Hepatocyte (in vitro differentiated cells): ENCODE results near the gene RAPGEFL1. TPM values are rescaled to one million over a fixed set of nuclear protein-coding genes. Genes with fewer than 3 reads are reported as not detected.

Experiments
- DNase-seq: peaks from one replicate; pipeline ENCODE4 v3.0.0-alpha.2; 2016; ENCODE audit warnings: low spot score
- H2AFZ ChIP-seq: fragments of 200-600 bp; sonication (generic); 2 replicates; pipeline ENCODE4 v1.6.0; 2016; ENCODE audit warnings: antibody characterized with exemption, mild to moderate bottlenecking
- H3K27ac ChIP-seq: fragments of 200-600 bp; sonication (generic); 2 replicates; pipeline ENCODE4 v1.5.1; 2016; ENCODE audit warnings: mild to moderate bottlenecking
- H3K27me3 ChIP-seq: fragments of 200-600 bp; sonication (generic); 2 replicates; pipeline ENCODE4 v1.6.1; 2016
- H3K36me3 ChIP-seq: fragments of 200-600 bp; sonication (generic); replicated peaks from 2 replicates; pipeline ENCODE4 v1.5.1; 2016; ENCODE audit warnings: low read depth; ENCODE audit not compliant: insufficient read depth
- H3K4me1 ChIP-seq: fragments of 200-600 bp; sonication (generic); 2 replicates; pipeline ENCODE4 v1.5.1; 2016; ENCODE audit warnings: mild to moderate bottlenecking, moderate library complexity; ENCODE audit not compliant: insufficient read depth
- H3K4me2 ChIP-seq: fragments of 200-600 bp; sonication (generic); 2 replicates; pipeline ENCODE4 v1.6.0; 2016
- H3K4me3 ChIP-seq: fragments of 200-600 bp; sonication (generic); 2 replicates; pipeline ENCODE4 v1.5.1; 2016; ENCODE audit warnings: mild to moderate bottlenecking
- H3K79me2 ChIP-seq: fragments of 200-600 bp; sonication (generic); 2 replicates; pipeline ENCODE4 v1.6.0; 2017; ENCODE audit warnings: mild to moderate bottlenecking
- H3K9me2 ChIP-seq: fragments of 200-600 bp; sonication (generic); replicated peaks from 2 replicates; pipeline ENCODE4 v1.6.0; 2017; ENCODE audit warnings: mild to moderate bottlenecking; ENCODE audit not compliant: insufficient read depth
- H3K9me3 ChIP-seq: fragments of 200-600 bp; sonication (generic); 2 replicates; pipeline ENCODE4 v1.5.1; 2016; ENCODE audit warnings: low read depth, mild to moderate bottlenecking
- H4K20me1 ChIP-seq: fragments of 200-600 bp; sonication (generic); 2 replicates; pipeline ENCODE4 v1.6.0; 2016; ENCODE audit warnings: mild to moderate bottlenecking; ENCODE audit not compliant: insufficient read depth, poor library complexity, severe bottlenecking
- EZH2 ChIP-seq: fragments of 200-600 bp; sonication (generic); IDR thresholded peaks from 2 replicates; pipeline ENCODE4 v1.6.1; 2016; ENCODE audit warnings: antibody characterized with exemption, mild to moderate bottlenecking, borderline replicate concordance
- EZH2phosphoT487 ChIP-seq: fragments of 200-600 bp; sonication (generic); IDR thresholded peaks from one replicate; pipeline ENCODE4 v1.6.1; 2018; ENCODE audit warnings: antibody characterized with exemption, mild to moderate bottlenecking, low read depth, moderate library complexity; ENCODE audit not compliant: unreplicated experiment, severe bottlenecking
- WGBS: methylation state at CpG from one replicate; pipeline ENCODE4 v1.1.6; 2016; ENCODE audit warnings: low lambda C conversion rate; ENCODE audit errors: missing lambda C conversion rate; 5-methylcytosine and 5-hydroxymethylcytosine counted together
- polyA plus RNA-seq: library from polyadenylated mRNA; unstranded; fragments of >200 nt; fragmentation: Nextera tagmentation; extraction: Ambion mirVana; gene quantifications from 2 replicates; pipeline ENCODE4 v1.2.1, GENCODE V29; 2016
- total RNA-seq: library from RNA; depleted of rRNA; stranded (reverse); fragments of >200 nt; gene quantifications from 2 replicates; pipeline ENCODE4 v1.2.3, GENCODE V29; 2014
- TF ChIP-seq, protein P1 (sequence below): fragments of 200-600 bp; sonication (generic); IDR thresholded peaks from 2 replicates; pipeline ENCODE4 v1.5.1; 2016; ENCODE audit warnings: antibody characterized with exemption, mild to moderate bottlenecking; ENCODE audit not compliant: poor library complexity

Gene RAPGEFL1
- total and polyA plus RNA-seq, 2 experiments from 2014 or later, result 4.2 to 4.9 TPM

DNA sequence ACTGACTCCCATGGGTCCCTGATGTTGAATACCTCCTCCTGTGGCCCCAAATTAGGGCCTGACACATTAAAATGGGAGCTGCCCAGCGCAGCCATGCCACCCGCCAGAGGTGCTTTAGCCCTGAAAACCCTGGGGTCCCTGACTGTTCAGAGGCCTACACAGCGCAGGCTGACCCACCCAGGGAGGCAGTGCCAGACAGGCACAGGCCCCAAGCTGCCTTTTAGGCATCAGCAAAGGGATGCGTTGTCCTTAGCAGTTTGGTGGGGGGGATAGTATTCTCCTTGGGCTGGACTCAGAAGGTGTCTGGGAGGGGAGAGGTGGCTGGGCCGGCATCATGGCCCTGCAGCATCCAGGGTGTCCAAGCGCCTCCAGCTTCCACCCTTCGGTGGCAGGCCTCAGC is 1.4 kb downstream of the RAPGEFL1 start:
- Histone ChIP-seq H3K36me3 (no peaks in the 10 kb centered on the region), H3K27ac (no peak overlapping the region), H2AFZ (no peak overlapping the region), H3K4me2 (peak overlapping the region; percentile 97), H4K20me1 (no peaks in the 10 kb centered on the region), H3K9me3 (no peaks in the 10 kb centered on the region), H3K27me3 (no peaks in the 10 kb centered on the region), H3K4me3 (no peak overlapping the region), H3K79me2 (no peaks in the 10 kb centered on the region), H3K4me1 (peaks cover 16% of the 10 kb centered on the region), H3K9me2 (no peaks in the 10 kb centered on the region)
- no peak for DNase-seq
- WGBS, result 97% methylated on average over 7 of the region's 7 CpGs
- no peak for TF ChIP-seq EZH2
- TF ChIP-seq, protein P1, sequence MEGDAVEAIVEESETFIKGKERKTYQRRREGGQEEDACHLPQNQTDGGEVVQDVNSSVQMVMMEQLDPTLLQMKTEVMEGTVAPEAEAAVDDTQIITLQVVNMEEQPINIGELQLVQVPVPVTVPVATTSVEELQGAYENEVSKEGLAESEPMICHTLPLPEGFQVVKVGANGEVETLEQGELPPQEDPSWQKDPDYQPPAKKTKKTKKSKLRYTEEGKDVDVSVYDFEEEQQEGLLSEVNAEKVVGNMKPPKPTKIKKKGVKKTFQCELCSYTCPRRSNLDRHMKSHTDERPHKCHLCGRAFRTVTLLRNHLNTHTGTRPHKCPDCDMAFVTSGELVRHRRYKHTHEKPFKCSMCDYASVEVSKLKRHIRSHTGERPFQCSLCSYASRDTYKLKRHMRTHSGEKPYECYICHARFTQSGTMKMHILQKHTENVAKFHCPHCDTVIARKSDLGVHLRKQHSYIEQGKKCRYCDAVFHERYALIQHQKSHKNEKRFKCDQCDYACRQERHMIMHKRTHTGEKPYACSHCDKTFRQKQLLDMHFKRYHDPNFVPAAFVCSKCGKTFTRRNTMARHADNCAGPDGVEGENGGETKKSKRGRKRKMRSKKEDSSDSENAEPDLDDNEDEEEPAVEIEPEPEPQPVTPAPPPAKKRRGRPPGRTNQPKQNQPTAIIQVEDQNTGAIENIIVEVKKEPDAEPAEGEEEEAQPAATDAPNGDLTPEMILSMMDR, result no peak
- TF ChIP-seq EZH2phosphoT487, result no peak

DNA sequence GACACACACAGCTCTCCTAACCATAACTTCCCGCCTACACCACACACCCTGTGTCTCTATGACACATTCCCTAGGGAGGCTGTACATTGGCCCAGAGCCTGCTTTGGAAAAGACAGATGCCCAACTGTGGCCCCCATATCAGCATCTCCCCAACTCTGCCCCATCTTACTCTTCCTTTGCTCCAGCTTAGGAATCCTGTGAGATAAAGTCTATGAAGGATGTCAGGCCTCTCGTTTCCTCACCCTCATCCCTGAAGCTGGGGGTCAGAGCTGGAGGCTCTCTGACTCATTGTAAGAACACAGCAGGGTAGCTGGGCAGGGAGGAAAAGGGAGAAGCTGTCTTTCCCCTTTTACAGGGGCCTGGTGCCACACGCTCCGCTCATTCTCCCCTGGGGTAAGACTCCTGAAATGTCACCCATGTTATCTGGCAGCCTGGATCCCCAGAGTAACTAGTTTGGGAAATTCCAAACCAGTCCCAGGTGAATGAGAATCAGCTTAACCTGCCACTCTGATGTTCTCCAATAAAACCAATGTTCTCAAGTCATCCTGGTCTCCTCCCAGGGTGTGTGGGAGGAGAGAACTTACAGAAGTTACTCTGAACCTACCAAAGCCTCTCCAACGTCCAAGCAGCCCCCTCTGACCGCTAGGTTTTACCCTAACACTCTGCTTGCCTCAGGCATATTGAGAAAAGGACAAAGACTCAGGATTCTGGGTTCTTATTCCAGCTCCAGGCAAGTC is 2.8 kb downstream of the RAPGEFL1 start:
- Histone ChIP-seq H3K4me3 (no peak overlapping the region), H3K36me3 (no peaks in the 10 kb centered on the region), H4K20me1 (no peaks in the 10 kb centered on the region), H3K9me3 (no peaks in the 10 kb centered on the region), H3K79me2 (no peaks in the 10 kb centered on the region), H2AFZ (no peak overlapping the region), H3K27ac (peak overlapping the region; percentile 27), H3K4me1 (peaks cover 16% of the 10 kb centered on the region), H3K27me3 (no peaks in the 10 kb centered on the region), H3K4me2 (no peak overlapping the region), H3K9me2 (no peaks in the 10 kb centered on the region)
- DNase-seq, result no peak
- WGBS, result 73% methylated on average over 6 of the region's 6 CpGs
- no peak for TF ChIP-seq EZH2phosphoT487
- TF ChIP-seq EZH2, result no peak

DNA sequence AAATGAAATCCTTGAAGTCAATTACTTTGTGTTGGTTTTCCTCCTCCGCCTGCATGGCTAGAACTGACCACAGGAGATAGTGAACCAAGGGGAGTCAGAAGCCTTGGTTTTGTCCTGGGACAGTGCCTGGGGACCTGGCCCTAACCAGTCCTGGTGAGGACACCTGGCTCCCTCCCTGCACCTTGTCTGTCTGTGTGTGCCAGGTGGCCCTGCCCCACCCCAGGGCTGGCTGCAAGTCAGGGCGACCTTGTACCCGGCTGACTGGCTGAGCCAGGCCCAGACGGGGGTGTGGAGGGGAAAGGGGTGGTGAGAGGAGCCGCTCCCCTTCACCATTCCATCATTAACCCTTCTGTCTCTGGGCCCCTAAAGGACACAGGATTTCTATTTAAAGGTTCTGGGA is 3.4 kb downstream of the RAPGEFL1 start:
- DNase-seq, result no peak
- TF ChIP-seq, protein P1, result no peak
- no peak for TF ChIP-seq EZH2
- H3K4me2 ChIP-seq, result no peak overlapping the region
- peaks cover 16% of the 10 kb centered on the region for H3K4me1 ChIP-seq
- H3K27me3 ChIP-seq, result no peaks in the 10 kb centered on the region
- no peaks in the 10 kb centered on the region for H4K20me1 ChIP-seq
- H3K36me3 ChIP-seq, result no peaks in the 10 kb centered on the region
- H3K27ac ChIP-seq, result peak overlapping the region; percentile 27
- WGBS, result 46% methylated on average over 5 of the region's 5 CpGs
- H3K79me2 ChIP-seq, result no peaks in the 10 kb centered on the region
- no peaks in the 10 kb centered on the region for H3K9me2 ChIP-seq
- no peak overlapping the region for H2AFZ ChIP-seq
- no peak overlapping the region for H3K4me3 ChIP-seq
- no peaks in the 10 kb centered on the region for H3K9me3 ChIP-seq

DNA sequence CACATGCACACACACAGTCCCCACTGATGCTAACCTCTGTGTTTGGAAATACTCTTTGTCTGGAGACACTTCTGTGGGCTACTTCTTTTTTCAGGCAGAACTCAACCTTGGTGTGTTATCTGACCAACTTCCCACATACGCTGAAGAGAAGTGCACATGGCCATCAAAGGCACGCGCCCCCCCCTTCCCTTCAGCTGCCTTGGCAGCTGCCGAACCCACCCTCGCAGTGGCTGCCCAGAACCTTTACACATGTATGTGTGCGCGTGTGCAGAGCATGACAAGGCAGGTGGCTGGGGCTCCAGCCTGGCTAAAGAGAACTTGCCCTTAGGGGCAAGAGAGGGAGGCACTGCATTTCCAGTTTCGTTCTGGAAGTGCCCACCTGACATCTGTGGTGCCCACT is 3.9 kb downstream of the RAPGEFL1 start:
- Histone ChIP-seq H2AFZ (no peak overlapping the region), H3K9me2 (no peaks in the 10 kb centered on the region), H3K27ac (no peak overlapping the region), H3K9me3 (no peaks in the 10 kb centered on the region), H3K79me2 (no peaks in the 10 kb centered on the region), H4K20me1 (no peaks in the 10 kb centered on the region), H3K27me3 (no peaks in the 10 kb centered on the region), H3K4me1 (peaks cover 16% of the 10 kb centered on the region), H3K4me2 (no peak overlapping the region), H3K4me3 (no peak overlapping the region), H3K36me3 (no peaks in the 10 kb centered on the region)
- DNase-seq, result no peak
- no peak for TF ChIP-seq EZH2phosphoT487
- no peak for TF ChIP-seq EZH2
- TF ChIP-seq, protein P1, result no peak
- WGBS, result 88% methylated on average over 8 of the region's 8 CpGs
